Hepatocyte (in vitro differentiated cells): ENCODE data around the gene TMC8.

Experiments used
- EZH2 ChIP-seq: fragments of 200-600 bp; sonication (generic); IDR thresholded peaks from 2 replicates; pipeline ENCODE4 v1.6.1; 2016; ENCODE audit warnings: antibody characterized with exemption, mild to moderate bottlenecking, borderline replicate concordance
- TF ChIP-seq, protein P1 (sequence below): fragments of 200-600 bp; sonication (generic); IDR thresholded peaks from 2 replicates; pipeline ENCODE4 v1.5.1; 2016; ENCODE audit warnings: antibody characterized with exemption, mild to moderate bottlenecking; ENCODE audit not compliant: poor library complexity

GRCh38 chr17:78101542-78101941, 29.0 kb upstream of the TMC8 start:
- no peak for TF ChIP-seq EZH2
- TF ChIP-seq, protein P1, sequence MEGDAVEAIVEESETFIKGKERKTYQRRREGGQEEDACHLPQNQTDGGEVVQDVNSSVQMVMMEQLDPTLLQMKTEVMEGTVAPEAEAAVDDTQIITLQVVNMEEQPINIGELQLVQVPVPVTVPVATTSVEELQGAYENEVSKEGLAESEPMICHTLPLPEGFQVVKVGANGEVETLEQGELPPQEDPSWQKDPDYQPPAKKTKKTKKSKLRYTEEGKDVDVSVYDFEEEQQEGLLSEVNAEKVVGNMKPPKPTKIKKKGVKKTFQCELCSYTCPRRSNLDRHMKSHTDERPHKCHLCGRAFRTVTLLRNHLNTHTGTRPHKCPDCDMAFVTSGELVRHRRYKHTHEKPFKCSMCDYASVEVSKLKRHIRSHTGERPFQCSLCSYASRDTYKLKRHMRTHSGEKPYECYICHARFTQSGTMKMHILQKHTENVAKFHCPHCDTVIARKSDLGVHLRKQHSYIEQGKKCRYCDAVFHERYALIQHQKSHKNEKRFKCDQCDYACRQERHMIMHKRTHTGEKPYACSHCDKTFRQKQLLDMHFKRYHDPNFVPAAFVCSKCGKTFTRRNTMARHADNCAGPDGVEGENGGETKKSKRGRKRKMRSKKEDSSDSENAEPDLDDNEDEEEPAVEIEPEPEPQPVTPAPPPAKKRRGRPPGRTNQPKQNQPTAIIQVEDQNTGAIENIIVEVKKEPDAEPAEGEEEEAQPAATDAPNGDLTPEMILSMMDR = no peak
